Activated naive CD4-positive, alpha-beta T cell treated with anti-CD3 and anti-CD28 coated beads, Interleukin-2, amount 50 U/mL, for 72 hours (primary cell): ENCODE measurements around the gene ZNF165. TPM values are rescaled to one million over a fixed set of nuclear protein-coding genes. Genes with fewer than 3 reads are reported as not detected.
A peak's percentile ranks its signal among the peaks of the same experiment; 100 is the strongest.
"Not testable (repeated sequence)": the region's sequence is repeated elsewhere in the genome, so short reads cannot be mapped to it uniquely, and the experiment has no call there.

Source experiments
- ATAC-seq, 2 donors: fragments of 150-1000 bp; cut with Tn5 transposase; 2 replicates each; pipeline ENCODE4 v1.10.0; 2021; ENCODE audit warnings: mild to moderate bottlenecking in 2 of 2, moderate library complexity in 2 of 2
- DNase-seq, 2 donors: peaks; one replicate each; pipeline ENCODE4 v3.0.0; 2021 to 2022; ENCODE audit warnings: low spot score in 2 of 2
- H3K27ac Mint-ChIP-seq, 2 donors: one replicate each; pipeline ENCODE4 v1.8.0; 2022; ENCODE audit warnings: mild to moderate bottlenecking in 2 of 2, mixed read lengths in 2 of 2
- H3K36me3 Mint-ChIP-seq, 2 donors: one replicate each; pipeline ENCODE4 v1.8.0; 2022; ENCODE audit warnings: mixed read lengths in 2 of 2
- H3K9me3 Mint-ChIP-seq, 2 donors: one replicate each; pipeline ENCODE4 v1.8.0; 2022; ENCODE audit warnings: mixed read lengths in 2 of 2
- total RNA-seq, 2 donors: library from RNA; stranded (reverse); gene quantifications; one replicate each; pipeline ENCODE4 v1.2.3, GENCODE V29; 2022

Gene ZNF165
- total RNA-seq, 2 donors from 2014 or later: 2.1 to 35.7 TPM

GRCh38 chr6:28107506-28107905 lies 27.1 kb downstream of the ZNF165 start:
- ATAC-seq: no peak
- peaks cover 5 to 11% of the 10 kb centered on the region in 2 donors for H3K36me3 Mint-ChIP-seq
- peaks cover 0 to 5% of the 10 kb centered on the region in 2 donors for H3K9me3 Mint-ChIP-seq
- no peak overlapping the region for H3K27ac Mint-ChIP-seq
- DNase-seq: no peak

- H3K36me3 Mint-ChIP-seq: peaks cover 7 to 9% of the 10 kb centered on the region in 2 donors
- ATAC-seq (no peak), DNase-seq (no peak)
- H3K9me3 Mint-ChIP-seq: no peaks in the 10 kb centered on the region
- H3K27ac Mint-ChIP-seq: no peak overlapping the region
These were observed 31.6 kb downstream of the ZNF165 start for GRCh38 chr6:28111964-28112363.

GRCh38 chr6:28115799-28116198 lies 35.4 kb downstream of the ZNF165 start:
- ATAC-seq: no peak
- H3K9me3 Mint-ChIP-seq: no peaks in the 10 kb centered on the region
- no peak overlapping the region for H3K27ac Mint-ChIP-seq
- DNase-seq: no peak
- peaks cover 15 to 21% of the 10 kb centered on the region in 2 donors for H3K36me3 Mint-ChIP-seq

- Mint-ChIP-seq H3K27ac (no peak overlapping the region), H3K9me3 (no peaks in the 10 kb centered on the region), H3K36me3 (peaks cover 15 to 27% of the 10 kb centered on the region in 2 donors)
- DNase-seq (no peak), ATAC-seq (no peak)
These were observed 37.1 kb downstream of the ZNF165 start for GRCh38 chr6:28117386-28118050.

GRCh38 chr6:28118217-28118616 lies 37.8 kb downstream of the ZNF165 start:
- Mint-ChIP-seq H3K27ac (no peak overlapping the region), H3K9me3 (no peaks in the 10 kb centered on the region), H3K36me3 (peaks cover 19 to 33% of the 10 kb centered on the region in 2 donors)
- DNase-seq: no peak
- ATAC-seq: no peak

GRCh38 chr6:28121876-28122275 lies 41.5 kb downstream of the ZNF165 start:
- Mint-ChIP-seq H3K27ac (no peak overlapping the region), H3K9me3 (no peaks in the 10 kb centered on the region), H3K36me3 (peaks cover 21 to 32% of the 10 kb centered on the region in 2 donors)
- no peak for ATAC-seq
- no peak for DNase-seq

- not testable (repeated sequence) for H3K9me3 Mint-ChIP-seq, H3K27ac Mint-ChIP-seq
These were observed 41.9 kb downstream of the ZNF165 start for GRCh38 chr6:28122283-28122682.

GRCh38 chr6:28124350-28124970 lies 44.1 kb downstream of the ZNF165 start, which contains the start of gene ZSCAN16:
TSS of gene ZSCAN16 (plus strand) at chr6:28124609. CDS start at chr6:28125444, 835 bp downstream.
- ATAC-seq (peak; percentile 96 to 98), DNase-seq (peak; percentile 73 to 75)
- H3K9me3 Mint-ChIP-seq: no peaks in the 10 kb centered on the region
- H3K36me3 Mint-ChIP-seq: peaks cover 25 to 35% of the 10 kb centered on the region in 2 donors
- H3K27ac Mint-ChIP-seq: peak within 1 kb of the TSS; percentile 86 to 94

More at GRCh38 chr6:28122283-28122682, 41.9 kb downstream of the ZNF165 start:
- not testable (repeated sequence) for DNase-seq, ATAC-seq
- H3K36me3 Mint-ChIP-seq: peaks cover 23 to 32% of the 10 kb centered on the region in 2 donors

- H3K27ac Mint-ChIP-seq: peak overlapping the region; percentile 86 to 94
- DNase-seq: no peak
- H3K9me3 Mint-ChIP-seq: no peaks in the 10 kb centered on the region
- ATAC-seq: peak; percentile 28 to 31
- peaks cover 25 to 37% of the 10 kb centered on the region in 2 donors for H3K36me3 Mint-ChIP-seq
These were observed 44.6 kb downstream of the ZNF165 start for GRCh38 chr6:28124971-28125353.

GRCh38 chr6:28125401-28125800 lies 45.0 kb downstream of the ZNF165 start:
- DNase-seq (no peak), ATAC-seq (no peak)
- peaks cover 21 to 33% of the 10 kb centered on the region in 2 donors for H3K36me3 Mint-ChIP-seq
- peak overlapping the region; percentile 86 to 90 for H3K27ac Mint-ChIP-seq
- H3K9me3 Mint-ChIP-seq: no peaks in the 10 kb centered on the region

- DNase-seq: no peak
- no peak for ATAC-seq
- peak overlapping the region in 1 of 2 donors; percentile 51 for H3K27ac Mint-ChIP-seq
- no peaks in the 10 kb centered on the region for H3K9me3 Mint-ChIP-seq
- peaks cover 15 to 19% of the 10 kb centered on the region in 2 donors for H3K36me3 Mint-ChIP-seq
These were observed 53.6 kb downstream of the ZNF165 start for GRCh38 chr6:28134015-28134414.

- peaks cover 8 to 19% of the 10 kb centered on the region in 2 donors for H3K36me3 Mint-ChIP-seq
- ATAC-seq (no peak), DNase-seq (no peak)
- peak overlapping the region in 1 of 2 donors; percentile 51 for H3K27ac Mint-ChIP-seq
- H3K9me3 Mint-ChIP-seq: no peaks in the 10 kb centered on the region
These were observed 54.3 kb downstream of the ZNF165 start for GRCh38 chr6:28134716-28135115.

- Mint-ChIP-seq H3K36me3 (peaks cover 7 to 19% of the 10 kb centered on the region in 2 donors), H3K27ac (peak overlapping the region; percentile 88 to 98), H3K9me3 (no peaks in the 10 kb centered on the region)
- DNase-seq (no peak), ATAC-seq (no peak)
These were observed 55.0 kb downstream of the ZNF165 start for GRCh38 chr6:28135393-28135792.

GRCh38 chr6:28136585-28137504 lies 56.5 kb downstream of the ZNF165 start:
- Mint-ChIP-seq H3K27ac (peak overlapping the region; percentile 96 to 98), H3K36me3 (peaks cover 9 to 24% of the 10 kb centered on the region in 2 donors), H3K9me3 (no peaks in the 10 kb centered on the region)
- ATAC-seq: peak; percentile 52 to 56
- peak; percentile 78 to 84 for DNase-seq

- peak in 1 of 2 donors; percentile 22 for DNase-seq
- H3K27ac Mint-ChIP-seq: peak overlapping the region; percentile 96 to 98
These were observed 57.2 kb downstream of the ZNF165 start for GRCh38 chr6:28137505-28137981.

More at GRCh38 chr6:28137505-28137981, 57.2 kb downstream of the ZNF165 start:
- Mint-ChIP-seq H3K9me3 (no peaks in the 10 kb centered on the region), H3K36me3 (peaks cover 15 to 31% of the 10 kb centered on the region in 2 donors)
- peak; percentile 44 to 68 for ATAC-seq
